Measurements from ENCODE around the gene KHDC1L.
A peak's percentile ranks its signal among the peaks of the same experiment; 100 is the strongest.
"Not testable (repeated sequence)": the region's sequence is repeated elsewhere in the genome, so short reads cannot be mapped to it uniquely, and the experiment has no call there.

The KHDC1L gene

DNA sequence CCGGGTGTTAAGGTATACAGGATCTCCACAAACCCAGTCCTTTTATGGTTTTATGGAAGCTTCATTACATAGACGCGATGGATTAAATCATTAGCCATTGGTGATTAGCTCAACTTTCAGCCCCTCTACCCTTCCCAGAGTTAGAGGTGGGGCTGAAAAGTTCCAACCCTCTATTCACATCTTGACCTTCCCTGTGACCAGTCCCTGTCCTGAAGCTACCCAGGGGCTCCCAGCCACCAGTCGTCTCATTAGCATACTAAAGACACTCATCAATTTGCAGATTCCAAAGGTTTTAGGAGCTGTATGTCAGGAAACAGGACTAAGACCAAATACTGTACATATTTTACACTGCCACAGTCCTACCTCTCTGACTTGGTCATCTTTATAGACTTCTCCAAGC, 21.0 kb downstream of the KHDC1L start:
- no peak for DNase-seq (ENCODE audit: low read depth)

DNA sequence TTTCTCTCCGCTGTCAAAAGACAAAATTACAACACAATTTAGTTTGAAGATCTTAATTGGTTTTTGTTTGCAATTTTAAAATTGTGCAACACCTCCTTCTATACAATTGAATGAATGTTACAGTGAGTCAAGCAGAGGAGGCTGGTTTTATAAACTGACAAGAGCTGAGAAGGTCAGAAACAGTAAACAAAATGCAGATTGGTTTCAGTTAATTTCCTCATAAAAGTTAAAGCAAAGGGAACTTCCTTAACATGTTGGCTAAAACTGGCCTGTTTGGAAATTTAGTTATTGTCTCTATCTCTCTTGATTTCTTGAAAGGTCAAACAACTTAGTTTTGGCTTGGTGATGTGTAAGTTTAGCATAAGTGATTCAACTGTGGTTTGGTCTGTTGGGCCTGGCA, 22.2 kb downstream of the KHDC1L start:
- no peak for DNase-seq (ENCODE audit: low read depth)

DNA sequence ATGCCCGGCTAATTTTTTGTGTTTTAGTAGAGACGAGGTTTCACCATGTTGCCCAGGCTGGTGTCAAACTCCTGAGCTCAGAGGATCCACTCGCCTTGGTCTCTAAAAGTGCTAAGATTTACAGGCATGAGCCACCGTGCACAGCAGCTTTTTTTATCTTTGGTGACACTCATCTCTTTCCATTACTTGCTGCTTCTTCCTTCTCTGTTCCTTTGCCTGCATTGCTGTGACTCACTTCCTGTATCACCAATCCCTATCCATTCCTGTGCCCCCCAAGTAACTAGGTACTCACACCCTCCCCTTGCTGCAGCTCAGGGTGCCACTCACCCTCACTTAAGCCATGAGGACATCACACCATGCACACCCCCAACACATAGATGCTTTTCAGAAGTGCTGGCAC, 24.6 kb downstream of the KHDC1L start:
- no peak for DNase-seq (ENCODE audit: low read depth)

- DNase-seq (ENCODE audit: low read depth) = no peak
Observed at GRCh38 chr6:73200247-73200646, 25.0 kb downstream of the KHDC1L start.

DNA sequence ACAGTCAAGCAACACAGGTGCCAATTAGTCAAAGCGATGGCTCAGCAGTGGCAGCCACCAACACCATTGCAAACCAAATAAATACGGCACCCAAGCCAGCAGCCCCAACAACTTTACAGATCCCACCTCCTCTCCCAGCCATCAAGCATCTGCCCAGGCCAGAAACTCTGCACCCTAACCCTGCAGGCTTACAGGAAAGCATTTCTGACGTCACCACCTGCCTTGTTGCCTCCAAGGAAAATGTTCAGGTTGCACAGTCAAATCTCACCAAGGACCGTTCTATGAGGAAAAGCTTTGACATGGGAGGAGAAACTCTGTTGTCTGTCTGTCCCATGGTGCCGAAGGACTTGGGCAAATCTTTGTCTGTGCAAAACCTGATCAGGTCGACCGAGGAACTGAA, 30.6 kb downstream of the KHDC1L start:
- no peak for DNase-seq (ENCODE audit: low read depth)

DNA sequence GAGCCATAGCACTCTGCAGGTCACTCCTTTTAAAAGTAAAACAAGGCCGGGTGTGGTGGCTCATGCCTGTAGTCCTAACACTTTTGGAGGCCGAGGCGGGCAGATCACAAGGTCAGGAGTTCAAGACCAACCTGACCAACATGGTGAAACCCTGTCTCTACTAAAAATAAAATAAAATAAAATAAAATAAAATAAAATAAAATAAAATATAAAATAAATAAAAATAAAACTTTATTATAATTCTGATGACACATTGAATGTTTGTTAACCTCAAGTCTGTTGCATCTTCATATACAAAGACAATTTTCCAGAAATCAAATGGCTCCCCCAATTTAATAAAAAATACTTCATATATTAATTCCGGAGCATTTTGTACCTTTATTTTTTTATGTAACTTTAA, 32.0 kb downstream of the KHDC1L start:
- DNase-seq (ENCODE audit: low read depth) = not testable (repeated sequence)

DNA sequence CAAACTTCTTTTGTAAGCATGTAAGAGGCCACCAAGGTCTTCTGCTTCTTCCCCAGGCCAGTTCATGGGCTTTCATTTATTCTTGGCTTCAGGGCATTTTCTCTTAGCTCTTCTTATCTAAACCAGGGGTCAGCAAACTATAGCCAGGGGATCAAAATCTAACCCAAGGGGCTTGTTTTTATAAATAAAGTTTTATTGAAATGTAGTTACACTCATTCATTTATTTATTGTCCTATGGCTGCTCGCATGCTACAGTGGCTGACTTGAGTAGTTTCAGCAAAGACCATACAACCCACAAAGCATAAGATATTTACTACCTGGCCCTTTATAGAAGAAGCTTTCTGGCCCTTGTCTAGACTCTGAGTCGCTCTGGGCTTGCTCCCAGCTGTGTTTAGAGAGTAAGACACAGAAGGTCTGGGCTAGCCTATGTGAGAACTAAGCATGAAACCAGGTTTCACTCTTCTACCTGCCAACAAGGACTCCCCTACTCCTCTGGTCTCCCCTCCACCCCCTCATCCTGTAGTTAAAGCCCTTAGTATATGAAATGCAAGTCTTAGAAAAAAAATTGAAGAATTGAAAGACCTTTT, 43.2 kb downstream of the KHDC1L start:
- DNase-seq (ENCODE audit: low read depth) = no peak

DNA sequence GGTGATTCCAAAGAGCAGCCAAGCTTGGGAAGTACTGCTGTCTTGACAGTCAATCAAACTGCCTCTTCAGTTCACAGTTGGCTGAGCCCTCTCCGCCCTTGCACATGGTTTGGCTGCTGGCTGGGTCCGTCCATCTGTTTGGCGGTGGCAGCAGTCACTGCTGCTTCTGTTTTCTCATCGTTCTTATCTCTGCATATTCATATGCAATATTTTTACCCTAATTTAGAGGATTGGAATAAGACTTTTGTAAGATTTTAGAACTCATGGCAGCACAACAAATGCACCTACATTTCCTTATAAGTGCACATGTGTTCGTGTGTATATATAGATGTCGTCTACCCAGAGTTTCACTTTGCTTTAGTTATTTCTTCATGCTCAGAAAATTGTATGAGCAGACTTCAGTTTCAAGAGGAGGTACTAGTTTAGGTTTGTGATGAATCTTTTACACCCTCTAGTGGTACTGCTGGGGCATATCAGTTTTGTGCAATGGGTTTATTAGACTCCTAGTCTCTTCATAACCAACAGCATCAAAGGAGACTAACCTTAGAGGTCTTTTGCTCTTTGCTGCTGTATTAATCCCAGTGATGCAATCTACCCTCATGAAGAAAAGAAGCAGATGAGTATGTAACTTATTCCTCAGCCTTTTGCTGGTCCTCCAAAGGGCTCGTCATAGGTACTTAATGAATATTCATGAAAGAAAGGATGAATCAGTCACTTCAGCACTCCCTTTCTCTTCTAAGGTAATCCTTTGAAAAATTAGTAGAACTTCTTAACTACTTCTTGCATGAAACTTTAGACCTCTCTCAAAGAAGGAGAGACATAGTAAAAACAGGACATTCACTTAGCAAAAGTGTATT, 44.3 kb downstream of the KHDC1L start:
- DNase-seq (ENCODE audit: low read depth) = peak; percentile 23

DNA sequence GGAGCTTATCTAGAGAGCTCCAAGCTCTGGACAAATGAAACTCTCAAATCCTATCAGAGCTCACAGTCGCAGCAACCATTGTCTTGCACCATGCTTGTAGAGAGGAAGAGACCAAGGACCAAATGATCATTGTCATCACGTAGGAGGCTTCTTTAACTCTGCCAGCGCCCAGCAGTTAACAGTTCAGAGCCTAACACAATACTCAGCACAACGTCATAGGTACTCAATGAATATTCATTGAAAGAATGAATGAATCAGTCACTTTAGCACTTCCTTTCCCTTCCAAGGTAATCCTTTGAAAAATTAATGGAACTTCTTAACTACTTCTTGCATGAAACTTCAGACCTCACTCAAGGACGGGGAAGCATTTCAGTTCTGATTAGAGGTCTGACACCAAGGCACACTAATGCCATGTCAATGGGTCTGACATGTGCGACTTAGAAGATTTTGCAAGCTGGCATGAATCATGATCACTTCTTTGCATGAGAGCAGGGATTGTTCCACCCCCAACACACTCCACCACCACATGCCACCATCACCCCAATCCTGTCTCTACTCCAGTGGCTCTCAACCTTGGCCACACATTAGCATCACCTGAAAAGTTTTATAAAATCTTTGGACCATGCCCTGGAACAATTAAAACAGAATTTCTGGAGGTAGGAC, 45.1 kb downstream of the KHDC1L start:
- no peak for DNase-seq (ENCODE audit: low read depth)

DNA sequence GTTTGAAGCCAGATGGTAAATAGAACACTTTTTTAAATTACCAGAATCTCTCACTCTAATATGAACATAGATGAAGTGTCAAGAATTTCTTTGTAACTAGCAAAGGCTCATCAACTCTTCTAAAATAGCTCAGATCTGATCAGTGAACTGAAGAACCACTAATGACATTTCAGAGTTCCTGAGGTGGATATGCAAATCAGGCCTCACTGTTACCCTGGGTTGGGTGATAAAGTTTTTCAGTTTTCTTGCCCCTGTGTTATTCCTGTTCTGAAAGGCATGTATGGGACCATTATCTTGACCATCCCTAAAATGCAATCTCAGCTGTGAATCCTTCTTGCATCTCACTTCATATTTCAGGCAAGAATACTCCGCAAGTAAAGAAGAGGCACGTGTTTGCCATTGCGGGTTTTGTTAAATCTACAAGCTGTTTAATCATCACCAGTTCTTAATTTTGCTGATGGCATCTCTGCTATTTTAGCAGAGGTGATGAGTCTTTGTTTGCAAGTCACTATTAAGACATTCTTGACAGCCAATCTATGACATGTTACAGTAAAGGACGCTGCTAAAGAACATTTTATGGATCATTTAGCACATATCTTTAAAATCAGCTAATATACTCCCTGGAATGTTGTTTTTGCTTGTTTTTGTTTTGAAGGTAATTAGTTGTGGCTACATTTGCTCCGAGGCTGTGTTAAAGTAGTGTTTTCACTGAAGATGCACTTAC, 47.9 kb downstream of the KHDC1L start:
- DNase-seq (ENCODE audit: low read depth) = no peak

DNA sequence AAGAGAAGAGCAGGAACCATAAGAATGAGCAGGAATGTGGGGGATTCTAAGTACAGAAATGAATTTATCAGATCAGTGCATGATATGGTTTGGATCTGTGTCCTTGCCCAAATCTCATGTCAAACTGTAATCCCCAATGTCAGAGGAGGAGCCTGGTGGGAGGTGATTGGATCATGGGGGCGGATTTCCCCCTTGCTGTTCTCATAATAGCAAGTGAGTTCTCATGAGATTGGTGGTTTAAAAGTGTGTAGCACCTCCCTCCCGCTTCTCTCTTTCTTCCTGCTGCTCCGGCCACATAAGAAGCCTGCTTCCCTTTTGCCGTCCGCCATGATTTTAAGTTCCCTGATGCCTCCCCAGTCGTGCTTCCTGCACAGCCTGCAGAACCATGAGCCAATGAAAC, 49.2 kb downstream of the KHDC1L start:
- DNase-seq (ENCODE audit: low read depth) = no peak

GRCh38 chr6:73174646-73175045, 50.6 kb downstream of the KHDC1L start:
- DNase-seq (ENCODE audit: low read depth) = no peak
